ENCODE results near the gene ARHGAP20.

The ARHGAP20 gene

GRCh38 chr11:110665689-110666465 is 46.4 kb downstream of the ARHGAP20 start:
- no peak for TF ChIP-seq CTCF (conservative IDR thresholded peaks at IDR 0.05; ENCODE audit: low read depth, low read length)
- no peak for DNase-seq (ENCODE audit: low read depth)
- H3K4me3 ChIP-seq (ENCODE audit: low read depth, low read length) = no peak overlapping the region

- no peak overlapping the region for H3K4me3 ChIP-seq (ENCODE audit: low read depth, low read length)
- no peak for TF ChIP-seq CTCF (conservative IDR thresholded peaks at IDR 0.05; ENCODE audit: low read depth, low read length)
- DNase-seq (ENCODE audit: low read depth) = no peak
Observed at GRCh38 chr11:110655967-110656366, 56.3 kb downstream of the ARHGAP20 start.

GRCh38 chr11:110654456-110654855 is 57.8 kb downstream of the ARHGAP20 start:
- no peak overlapping the region for H3K4me3 ChIP-seq (ENCODE audit: low read depth, low read length)
- DNase-seq (ENCODE audit: low read depth) = no peak
- TF ChIP-seq CTCF (conservative IDR thresholded peaks at IDR 0.05; ENCODE audit: low read depth, low read length) = no peak

GRCh38 chr11:110645253-110645652 is 67.0 kb downstream of the ARHGAP20 start:
- TF ChIP-seq CTCF (conservative IDR thresholded peaks at IDR 0.05; ENCODE audit: low read depth, low read length) = no peak
- no peak overlapping the region for H3K4me3 ChIP-seq (ENCODE audit: low read depth, low read length)
- DNase-seq (ENCODE audit: low read depth) = no peak

GRCh38 chr11:110634370-110634769 is 77.9 kb downstream of the ARHGAP20 start:
- DNase-seq (ENCODE audit: low read depth) = no peak
- no peak overlapping the region for H3K4me3 ChIP-seq (ENCODE audit: low read depth, low read length)
- no peak for TF ChIP-seq CTCF (conservative IDR thresholded peaks at IDR 0.05; ENCODE audit: low read depth, low read length)

- TF ChIP-seq CTCF (conservative IDR thresholded peaks at IDR 0.05; ENCODE audit: low read depth, low read length) = no peak
- no peak for DNase-seq (ENCODE audit: low read depth)
- no peak overlapping the region for H3K4me3 ChIP-seq (ENCODE audit: low read depth, low read length)
Observed at GRCh38 chr11:110631551-110631950, 80.7 kb downstream of the ARHGAP20 start.

GRCh38 chr11:110629594-110629993 is 82.6 kb downstream of the ARHGAP20 start:
- DNase-seq (ENCODE audit: low read depth) = no peak
- no peak overlapping the region for H3K4me3 ChIP-seq (ENCODE audit: low read depth, low read length)
- no peak for TF ChIP-seq CTCF (conservative IDR thresholded peaks at IDR 0.05; ENCODE audit: low read depth, low read length)
